ENCODE measurements around the gene CLIC5.

DNA sequence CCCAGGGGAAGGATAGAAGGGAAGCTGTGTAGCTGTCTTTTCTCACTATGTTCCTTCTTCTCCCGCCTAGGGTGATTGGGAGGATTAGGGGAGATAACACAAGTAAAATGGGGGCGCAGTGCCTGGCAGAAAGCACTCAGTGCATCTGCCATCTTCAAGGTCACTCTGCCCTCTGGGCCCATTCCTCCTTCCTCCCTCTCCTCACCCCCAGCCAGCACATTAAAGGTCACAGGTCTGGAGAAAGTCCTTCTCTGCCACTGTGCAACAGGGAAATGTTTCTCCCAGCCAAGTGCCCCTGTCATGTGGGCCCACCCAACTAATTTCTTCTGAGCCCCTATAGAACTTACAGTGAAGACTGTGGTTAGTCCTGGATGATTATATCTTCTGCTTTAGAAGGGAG, 45.8 kb downstream of the CLIC5 start:
- no peak for TF ChIP-seq ZFX (IDR thresholded peaks at IDR 0.05)
- TF ChIP-seq, protein P1, sequence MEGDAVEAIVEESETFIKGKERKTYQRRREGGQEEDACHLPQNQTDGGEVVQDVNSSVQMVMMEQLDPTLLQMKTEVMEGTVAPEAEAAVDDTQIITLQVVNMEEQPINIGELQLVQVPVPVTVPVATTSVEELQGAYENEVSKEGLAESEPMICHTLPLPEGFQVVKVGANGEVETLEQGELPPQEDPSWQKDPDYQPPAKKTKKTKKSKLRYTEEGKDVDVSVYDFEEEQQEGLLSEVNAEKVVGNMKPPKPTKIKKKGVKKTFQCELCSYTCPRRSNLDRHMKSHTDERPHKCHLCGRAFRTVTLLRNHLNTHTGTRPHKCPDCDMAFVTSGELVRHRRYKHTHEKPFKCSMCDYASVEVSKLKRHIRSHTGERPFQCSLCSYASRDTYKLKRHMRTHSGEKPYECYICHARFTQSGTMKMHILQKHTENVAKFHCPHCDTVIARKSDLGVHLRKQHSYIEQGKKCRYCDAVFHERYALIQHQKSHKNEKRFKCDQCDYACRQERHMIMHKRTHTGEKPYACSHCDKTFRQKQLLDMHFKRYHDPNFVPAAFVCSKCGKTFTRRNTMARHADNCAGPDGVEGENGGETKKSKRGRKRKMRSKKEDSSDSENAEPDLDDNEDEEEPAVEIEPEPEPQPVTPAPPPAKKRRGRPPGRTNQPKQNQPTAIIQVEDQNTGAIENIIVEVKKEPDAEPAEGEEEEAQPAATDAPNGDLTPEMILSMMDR (conservative IDR thresholded peaks at IDR 0.05): no peak
